Caco-2 (cell line): Measurements from ENCODE around the gene RHOXF1. TPM values are rescaled to one million over a fixed set of nuclear protein-coding genes. Genes with fewer than 3 reads are reported as not detected.

ENCODE experiments used
- BruUV-seq: library from RNA; stranded (reverse); fragments of 400-500 nt; replicated peaks from 2 replicates; lab custom pipeline; 2021; lab: Mats Ljungman, UMichigan
- CTCF ChIA-PET: fragments of 300-600 bp; sonication (Branson Sonifier 250); formaldehyde crosslinking; loops from one replicate; lab custom pipeline; 2022; ENCODE audit warnings: antibody characterized with exemption; lab: Charles Lee
- POLR2A ChIA-PET: fragments of 300-600 bp; sonication (Branson Sonifier 250); formaldehyde crosslinking; loops from one replicate; lab custom pipeline; 2022; ENCODE audit warnings: antibody characterized with exemption; lab: Charles Lee
- DNase-seq, 2 experiments: peaks; one replicate each; pipeline versions ENCODE4 v3.0.0 to v3.0.0-alpha.2; 2020 to 2022
- H3K27me3 ChIP-seq: replicated peaks from 2 replicates; pipeline ENCODE4 v1.6.0; 2011; ENCODE audit warnings: low read length; ENCODE audit not compliant: control insufficient read depth, insufficient read depth
- H3K36me3 ChIP-seq: 2 replicates; pipeline ENCODE4 v1.5.1; 2011; ENCODE audit warnings: low read length; ENCODE audit not compliant: control insufficient read depth, insufficient read depth
- H3K4me1 ChIP-seq: fragments of 250-450 bp; sonication (Bioruptor Pico); 2 replicates; pipeline ENCODE4 v1.5.1; 2020; ENCODE audit warnings: mild to moderate bottlenecking
- H3K4me3 ChIP-seq: 2 replicates; pipeline ENCODE4 v1.5.1; 2011; ENCODE audit warnings: low read depth, mild to moderate bottlenecking, control low read depth, low read length
- H3K9me3 ChIP-seq: fragments of 250-450 bp; sonication (Bioruptor Pico); 2 replicates; pipeline ENCODE4 v1.5.1; 2020; ENCODE audit warnings: mild to moderate bottlenecking, moderate library complexity
- H3K27ac Mint-ChIP-seq: one replicate; pipeline ENCODE4 v1.8.0; 2022; ENCODE audit warnings: mixed read lengths; ENCODE audit not compliant: unreplicated experiment
- H3K27me3 Mint-ChIP-seq: one replicate; pipeline ENCODE4 v1.8.0; 2022; ENCODE audit warnings: mixed read lengths; ENCODE audit not compliant: insufficient read depth, unreplicated experiment
- H3K36me3 Mint-ChIP-seq: one replicate; pipeline ENCODE4 v1.8.0; 2022; ENCODE audit warnings: mild to moderate bottlenecking, mixed read lengths; ENCODE audit not compliant: insufficient read depth, unreplicated experiment
- H3K4me1 Mint-ChIP-seq: one replicate; pipeline ENCODE4 v1.8.0; 2022; ENCODE audit warnings: low read depth, mixed read lengths; ENCODE audit not compliant: unreplicated experiment
- H3K4me3 Mint-ChIP-seq: one replicate; pipeline ENCODE4 v1.8.0; 2022; ENCODE audit warnings: mild to moderate bottlenecking, moderate library complexity, mixed read lengths; ENCODE audit not compliant: unreplicated experiment
- H3K9me3 Mint-ChIP-seq: one replicate; pipeline ENCODE4 v1.8.0; 2022; ENCODE audit warnings: mixed read lengths; ENCODE audit not compliant: unreplicated experiment
- intact Hi-C: fragments of 100-400 bp; cut with micrococcal nuclease; formaldehyde crosslinking; loops from one replicate; pipeline ENCODE4 v1.10.0; 2022; ENCODE audit not compliant: unreplicated experiment
- total RNA-seq: library from RNA; stranded (reverse); gene quantifications from 2 replicates; pipeline ENCODE4 v1.2.3, GENCODE V29; 2022
- TF ChIP-seq, protein P1 (sequence below), 2 experiments: fragments of 200-600 bp in 1 of 2; IDR thresholded peaks; 1 replicate in 1 of 2; 2 replicates in 1 of 2; pipeline versions ENCODE4 v1.5.1 to v1.8.0; 2011 to 2022; ENCODE audit warnings: antibody characterized with exemption in 1 of 2, control low read depth in 1 of 2, inconsistent platforms in 1 of 2, low read depth in 1 of 2, low read length in 1 of 2, mild to moderate bottlenecking in 1 of 2, moderate library complexity in 1 of 2; ENCODE audit not compliant: insufficient read depth in 1 of 2, severe bottlenecking in 1 of 2, unreplicated experiment in 1 of 2

The RHOXF1 gene
- total RNA-seq, 1 experiment from 2014 or later = not detected

DNA sequence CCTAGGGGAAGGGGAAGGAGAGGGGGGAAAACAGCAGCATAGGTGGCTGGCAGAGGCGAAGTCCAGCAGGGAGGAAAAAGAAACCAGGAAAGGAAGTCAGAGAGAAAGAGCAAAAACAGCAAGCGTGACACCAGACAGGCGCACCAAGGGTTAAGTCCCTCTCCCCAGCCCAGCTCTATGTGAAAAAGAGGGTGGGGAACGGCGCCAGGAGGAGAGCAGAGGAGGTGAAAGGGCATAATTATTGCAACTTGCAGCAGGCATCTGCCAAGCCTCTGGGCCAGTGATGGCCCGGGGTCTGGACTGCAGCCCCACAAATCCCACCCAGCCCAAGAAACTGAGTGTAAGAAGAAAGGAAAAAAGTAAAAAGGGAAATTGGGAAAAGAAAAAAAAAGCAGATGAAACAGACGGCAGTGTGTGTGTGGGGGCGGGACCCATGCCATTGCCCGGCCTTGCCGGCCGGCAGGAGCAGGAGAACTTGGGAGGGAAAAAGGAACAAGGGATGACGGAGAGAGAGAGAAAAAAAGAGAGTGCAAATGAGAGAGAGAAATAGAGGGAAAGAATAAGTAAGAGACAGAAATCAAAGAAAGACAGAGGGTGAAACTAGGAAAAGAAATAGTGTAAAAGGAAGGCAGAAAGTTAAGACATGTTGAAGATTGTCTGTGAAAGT is 28.6 kb upstream of the RHOXF1 start:
- Histone ChIP-seq H3K27me3 (no peaks in the 10 kb centered on the region), H3K9me3 (no peaks in the 10 kb centered on the region), H3K4me3 (no peak overlapping the region), H3K36me3 (no peaks in the 10 kb centered on the region), H3K4me1 (no peaks in the 10 kb centered on the region)
- peaks cover 6% of the 10 kb centered on the region for H3K27me3 Mint-ChIP-seq
- CTCF ChIA-PET = no interaction called here
- no peak overlapping the region for H3K4me3 Mint-ChIP-seq
- intact Hi-C loops = no loop called here
- DNase-seq = no peak
- POLR2A ChIA-PET = no interaction called here
- TF ChIP-seq, protein P1, sequence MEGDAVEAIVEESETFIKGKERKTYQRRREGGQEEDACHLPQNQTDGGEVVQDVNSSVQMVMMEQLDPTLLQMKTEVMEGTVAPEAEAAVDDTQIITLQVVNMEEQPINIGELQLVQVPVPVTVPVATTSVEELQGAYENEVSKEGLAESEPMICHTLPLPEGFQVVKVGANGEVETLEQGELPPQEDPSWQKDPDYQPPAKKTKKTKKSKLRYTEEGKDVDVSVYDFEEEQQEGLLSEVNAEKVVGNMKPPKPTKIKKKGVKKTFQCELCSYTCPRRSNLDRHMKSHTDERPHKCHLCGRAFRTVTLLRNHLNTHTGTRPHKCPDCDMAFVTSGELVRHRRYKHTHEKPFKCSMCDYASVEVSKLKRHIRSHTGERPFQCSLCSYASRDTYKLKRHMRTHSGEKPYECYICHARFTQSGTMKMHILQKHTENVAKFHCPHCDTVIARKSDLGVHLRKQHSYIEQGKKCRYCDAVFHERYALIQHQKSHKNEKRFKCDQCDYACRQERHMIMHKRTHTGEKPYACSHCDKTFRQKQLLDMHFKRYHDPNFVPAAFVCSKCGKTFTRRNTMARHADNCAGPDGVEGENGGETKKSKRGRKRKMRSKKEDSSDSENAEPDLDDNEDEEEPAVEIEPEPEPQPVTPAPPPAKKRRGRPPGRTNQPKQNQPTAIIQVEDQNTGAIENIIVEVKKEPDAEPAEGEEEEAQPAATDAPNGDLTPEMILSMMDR (IDR thresholded peaks at IDR 0.05; ENCODE audit: insufficient read depth in 1 of 2, low read depth in 1 of 2, low read length in 1 of 2, severe bottlenecking in 1 of 2, unreplicated experiment in 1 of 2) = no peak
- H3K4me1 Mint-ChIP-seq = no peaks in the 10 kb centered on the region
- BruUV-seq = no TSS peak
- H3K9me3 Mint-ChIP-seq = peaks cover 42% of the 10 kb centered on the region
- peaks cover 10% of the 10 kb centered on the region for H3K36me3 Mint-ChIP-seq
- H3K27ac Mint-ChIP-seq = no peak overlapping the region

DNA sequence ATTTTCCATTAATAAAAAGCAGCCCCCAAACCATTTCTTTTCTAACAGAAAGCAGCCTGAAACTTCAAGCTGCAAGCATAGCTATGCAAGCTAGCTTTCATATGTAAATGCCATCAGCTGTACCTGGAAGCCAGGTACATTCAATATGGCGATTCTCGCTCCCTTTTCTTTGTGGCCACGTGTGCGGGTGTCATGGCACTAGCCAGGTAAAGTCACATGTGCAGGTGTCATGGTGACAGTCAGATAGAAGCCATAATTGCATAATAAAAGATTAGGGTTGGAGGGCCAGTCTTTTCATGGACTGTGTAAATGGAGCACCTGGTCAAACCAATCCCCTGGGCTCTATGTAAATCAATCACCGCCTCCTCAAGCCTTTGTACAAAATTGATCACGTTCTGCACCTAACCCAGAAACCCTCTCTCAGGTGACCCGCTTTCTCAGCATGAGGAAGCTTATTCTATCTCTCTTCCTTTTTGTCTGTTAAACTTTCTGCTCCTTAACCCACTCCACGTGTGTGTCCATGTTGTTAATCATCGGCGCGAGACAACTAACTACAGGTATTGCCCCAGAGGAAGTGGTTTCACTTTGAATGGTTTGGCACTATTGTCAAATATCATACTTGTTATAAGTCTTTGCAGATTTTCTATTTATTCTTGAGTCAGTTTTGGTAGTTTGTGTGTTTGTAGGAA is 24.7 kb upstream of the RHOXF1 start:
- Mint-ChIP-seq H3K27ac (no peak overlapping the region), H3K27me3 (peaks cover 6% of the 10 kb centered on the region), H3K36me3 (peaks cover 10% of the 10 kb centered on the region), H3K9me3 (peaks cover 20% of the 10 kb centered on the region), H3K4me1 (no peaks in the 10 kb centered on the region), H3K4me3 (no peak overlapping the region)
- POLR2A ChIA-PET = no interaction called here
- no peak for DNase-seq
- TF ChIP-seq, protein P1 (IDR thresholded peaks at IDR 0.05; ENCODE audit: insufficient read depth in 1 of 2, low read depth in 1 of 2, low read length in 1 of 2, severe bottlenecking in 1 of 2, unreplicated experiment in 1 of 2) = no peak
- H3K27me3 ChIP-seq = no peaks in the 10 kb centered on the region
- BruUV-seq = no TSS peak
- H3K4me3 ChIP-seq = no peak overlapping the region
- no peaks in the 10 kb centered on the region for H3K9me3 ChIP-seq
- CTCF ChIA-PET = no interaction called here
- H3K4me1 ChIP-seq = no peaks in the 10 kb centered on the region
- H3K36me3 ChIP-seq = no peaks in the 10 kb centered on the region
- intact Hi-C loops = no loop called here

DNA sequence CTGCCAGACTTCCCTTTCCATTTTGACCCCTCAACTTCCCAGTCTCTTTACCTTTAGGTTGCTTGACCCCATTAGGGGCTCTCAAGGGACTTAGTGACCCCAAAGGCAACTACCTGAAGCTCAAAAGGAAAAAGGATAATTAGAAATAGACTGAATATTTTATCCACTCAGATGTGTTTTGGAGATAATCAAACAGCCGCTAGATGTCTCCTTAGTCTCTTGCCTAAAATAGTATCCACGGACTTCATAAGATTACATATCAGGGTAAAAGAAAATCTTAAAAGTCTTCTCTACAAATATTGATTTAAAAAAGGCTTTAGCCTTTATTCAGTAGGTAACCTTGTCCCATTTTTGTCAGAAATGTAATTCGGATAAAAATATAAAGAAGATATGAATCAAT is 21.7 kb upstream of the RHOXF1 start:
- H3K4me3 Mint-ChIP-seq = no peak overlapping the region
- ChIA-PET POLR2A (no interaction called here), CTCF (no interaction called here)
- peaks cover under 1% of the 10 kb centered on the region for H3K27me3 Mint-ChIP-seq
- no peaks in the 10 kb centered on the region for H3K4me1 ChIP-seq
- peaks cover 3% of the 10 kb centered on the region for H3K9me3 Mint-ChIP-seq
- no peaks in the 10 kb centered on the region for H3K36me3 ChIP-seq
- TF ChIP-seq, protein P1 (IDR thresholded peaks at IDR 0.05; ENCODE audit: insufficient read depth in 1 of 2, low read depth in 1 of 2, low read length in 1 of 2, severe bottlenecking in 1 of 2, unreplicated experiment in 1 of 2) = no peak
- DNase-seq = no peak
- H3K27me3 ChIP-seq = no peaks in the 10 kb centered on the region
- intact Hi-C loops = no loop called here
- no peak overlapping the region for H3K4me3 ChIP-seq
- H3K4me1 Mint-ChIP-seq = no peaks in the 10 kb centered on the region
- H3K36me3 Mint-ChIP-seq = no peaks in the 10 kb centered on the region
- BruUV-seq = no TSS peak
- H3K27ac Mint-ChIP-seq = no peak overlapping the region
- H3K9me3 ChIP-seq = no peaks in the 10 kb centered on the region
